Motor neuron (in vitro differentiated cells): Measurements from ENCODE around the gene IFNG-AS1. TPM values are rescaled to one million over a fixed set of nuclear protein-coding genes. Genes with fewer than 3 reads are reported as not detected.

Source experiments
- ATAC-seq, 8 experiments: fragments of 200-7000 bp; cut with Tn5 transposase; replicated peaks in 6 of 8; 2 replicates each; pipeline ENCODE4 v1.8.0; 2021; ENCODE audit warnings: mild to moderate bottlenecking in 8 of 8, moderate library complexity in 8 of 8
- H3K27ac ChIP-seq, 2 donors: fragments of 250-450 bp; sonication (Bioruptor Pico); 2 replicates each; pipeline ENCODE4 v1.9.0; 2021; ENCODE audit warnings: antibody characterized with exemption in 2 of 2, mild to moderate bottlenecking in 2 of 2, moderate library complexity in 1 of 2
- H3K4me1 ChIP-seq, 2 donors: fragments of 250-450 bp; sonication (Bioruptor Pico); replicated peaks in 1 of 2; 2 replicates each; pipeline ENCODE4 v1.6.1; 2021; ENCODE audit warnings: antibody characterized with exemption in 2 of 2, mild to moderate bottlenecking in 2 of 2, moderate library complexity in 1 of 2
- H3K4me3 ChIP-seq, 5 donors: fragments of 250-450 bp; sonication (Bioruptor Pico); 2 replicates each; pipeline ENCODE4 v1.9.0; 2021; ENCODE audit warnings: antibody characterized with exemption in 5 of 5, mild to moderate bottlenecking in 5 of 5, moderate library complexity in 4 of 5
- WGBS, 10 experiments: fragments of 450-650 bp; shearing (Covaris generic); methylation state at CpG; one replicate each; pipeline ENCODE4 v1.0.0; 2022; 5-methylcytosine and 5-hydroxymethylcytosine counted together
- in situ Hi-C, 9 experiments: fragments of 400-800 bp; cut with MboI; loops; one replicate each; pipeline ENCODE4 v1.15.0; 2021; ENCODE audit warnings: low sequenced_read_pairs in 9 of 9, low pct_unique_long_range_greater_than_20kb in 2 of 9; ENCODE audit not compliant: unreplicated experiment in 9 of 9
- total RNA-seq, 8 experiments: library from RNA; unstranded; fragments of 300-600 nt; gene quantifications; 2 replicates each; pipeline versions ENCODE4 v1.2.3 to v1.2.4, GENCODE V29; 2022

IFNG-AS1 gene
- total RNA-seq, 8 experiments from 2014 or later: 0.08 to 0.57 TPM; not detected in 6

GRCh38 chr12:67969134-67969802 lies 20.0 kb upstream of the IFNG-AS1 start:
- Histone ChIP-seq H3K27ac (no peak overlapping the region), H3K4me3 (no peak overlapping the region), H3K4me1 (peaks cover 0 to 3% of the 10 kb centered on the region in 2 donors)
- WGBS, 10 experiments: 55 to 97% (median 88%) methylated on average over 2 to 4 of the region's 4 CpGs
- ATAC-seq: no peak
- in situ Hi-C loops: no loop called here

GRCh38 chr12:67977668-67978067 lies 11.6 kb upstream of the IFNG-AS1 start:
- in situ Hi-C loops: no loop called here
- WGBS, 10 experiments: 14 to 100% (median 91%) methylated on average over 1 of the region's 1 CpG; no CpG with 5 or more reads in 7 of the 10 experiments
- Histone ChIP-seq H3K27ac (no peak overlapping the region), H3K4me3 (no peak overlapping the region), H3K4me1 (peaks cover 0 to 3% of the 10 kb centered on the region in 2 donors)
- ATAC-seq: no peak

GRCh38 chr12:67980391-67980790 lies 8.9 kb upstream of the IFNG-AS1 start:
- in situ Hi-C loops: no loop called here
- Histone ChIP-seq H3K4me3 (no peak overlapping the region), H3K4me1 (peaks cover 0 to 3% of the 10 kb centered on the region in 2 donors), H3K27ac (no peak overlapping the region)
- no peak for ATAC-seq
- 88 to 100% (median 100%) methylated on average over 1 of the region's 1 CpG; no CpG with 5 or more reads in 2 of the 10 experiments for WGBS, 10 experiments

- H3K4me1 ChIP-seq: peaks cover 0 to 3% of the 10 kb centered on the region in 2 donors
- peak in 7 of 8 experiments; percentile 66 to 97 (median 87) for ATAC-seq
- in situ Hi-C loops: no loop called here
- 0 to 85% (median 37%) methylated on average over 1 to 4 of the region's 4 CpGs; no CpG with 5 or more reads in 2 of the 10 experiments for WGBS, 10 experiments
- no peak overlapping the region for H3K27ac ChIP-seq
- no peak overlapping the region for H3K4me3 ChIP-seq
Measured at GRCh38 chr12:67981287-67982162, 7.7 kb upstream of the IFNG-AS1 start.

- Histone ChIP-seq H3K4me3 (no peak overlapping the region), H3K27ac (no peak overlapping the region), H3K4me1 (peaks cover 0 to 3% of the 10 kb centered on the region in 2 donors)
- ATAC-seq: no peak
- WGBS, 10 experiments: 4 to 100% (median 89%) methylated on average over 1 to 6 of the region's 6 CpGs; no CpG with 5 or more reads in 1 of the 10 experiments
- in situ Hi-C loops: no loop called here
Measured at GRCh38 chr12:67982164-67982563, 7.1 kb upstream of the IFNG-AS1 start.

- in situ Hi-C loops: no loop called here
- H3K4me1 ChIP-seq: peaks cover 0 to 1% of the 10 kb centered on the region in 2 donors
- ATAC-seq: no peak
- H3K4me3 ChIP-seq: no peak overlapping the region
- no peak overlapping the region for H3K27ac ChIP-seq
Measured at GRCh38 chr12:67986632-67987031, 2.6 kb upstream of the IFNG-AS1 start.

GRCh38 chr12:67988601-67989021 lies 636 bp upstream of the IFNG-AS1 start:
- H3K4me1 ChIP-seq: no peaks in the 10 kb centered on the region
- ATAC-seq: no peak
- no peak overlapping the region for H3K4me3 ChIP-seq
- no peak overlapping the region for H3K27ac ChIP-seq
- in situ Hi-C loops: no loop called here
- 60 to 100% (median 83%) methylated on average over 1 of the region's 1 CpG; no CpG with 5 or more reads in 4 of the 10 experiments for WGBS, 10 experiments

- 0 to 100% (median 60%) methylated on average over 1 of the region's 4 CpGs; no CpG with 5 or more reads in 4 of the 10 experiments for WGBS, 10 experiments
- Histone ChIP-seq H3K27ac (no peak overlapping the region), H3K4me1 (no peaks in the 10 kb centered on the region), H3K4me3 (no peak overlapping the region)
- no peak for ATAC-seq
- in situ Hi-C loops: no loop called here
Measured at GRCh38 chr12:67991158-67991557, 1.9 kb downstream of the IFNG-AS1 start.

GRCh38 chr12:67993143-67993542 lies 3.9 kb downstream of the IFNG-AS1 start:
- Histone ChIP-seq H3K27ac (no peak overlapping the region), H3K4me3 (no peak overlapping the region), H3K4me1 (no peaks in the 10 kb centered on the region)
- no peak for ATAC-seq
- WGBS, 10 experiments: 44 to 100% (median 92%) methylated on average over 1 to 2 of the region's 2 CpGs
- in situ Hi-C loops: no loop called here

- 82 to 100% (median 100%) methylated on average over 1 to 3 of the region's 3 CpGs; no CpG with 5 or more reads in 5 of the 10 experiments for WGBS, 10 experiments
- no peak for ATAC-seq
- Histone ChIP-seq H3K4me1 (no peaks in the 10 kb centered on the region), H3K27ac (no peak overlapping the region), H3K4me3 (no peak overlapping the region)
- in situ Hi-C loops: no loop called here
Measured at GRCh38 chr12:67994046-67994445, 4.8 kb downstream of the IFNG-AS1 start.

- in situ Hi-C loops: no loop called here
- no peak overlapping the region for H3K4me3 ChIP-seq
- no peak overlapping the region for H3K27ac ChIP-seq
- no peaks in the 10 kb centered on the region for H3K4me1 ChIP-seq
- ATAC-seq: no peak
Measured at GRCh38 chr12:67996347-67996746, 7.1 kb downstream of the IFNG-AS1 start.

- no peaks in the 10 kb centered on the region for H3K4me1 ChIP-seq
- no peak overlapping the region for H3K27ac ChIP-seq
- no peak overlapping the region for H3K4me3 ChIP-seq
- no peak for ATAC-seq
- in situ Hi-C loops: no loop called here
Measured at GRCh38 chr12:67998379-67998778, 9.1 kb downstream of the IFNG-AS1 start.

- Histone ChIP-seq H3K4me1 (no peaks in the 10 kb centered on the region), H3K27ac (no peak overlapping the region), H3K4me3 (no peak overlapping the region)
- no peak for ATAC-seq
- in situ Hi-C loops: no loop called here
Measured at GRCh38 chr12:67999244-67999643, 10.0 kb downstream of the IFNG-AS1 start.
